Measurements from ENCODE around the gene CYRIA.
A peak's percentile ranks its signal among the peaks of the same experiment; 100 is the strongest.

CYRIA gene

GRCh38 chr2:16626997-16627605 is 38.5 kb downstream of the CYRIA start:
- no peak for DNase-seq

- no peak for DNase-seq
These were observed 39.1 kb downstream of the CYRIA start for GRCh38 chr2:16626497-16626896.

DNA sequence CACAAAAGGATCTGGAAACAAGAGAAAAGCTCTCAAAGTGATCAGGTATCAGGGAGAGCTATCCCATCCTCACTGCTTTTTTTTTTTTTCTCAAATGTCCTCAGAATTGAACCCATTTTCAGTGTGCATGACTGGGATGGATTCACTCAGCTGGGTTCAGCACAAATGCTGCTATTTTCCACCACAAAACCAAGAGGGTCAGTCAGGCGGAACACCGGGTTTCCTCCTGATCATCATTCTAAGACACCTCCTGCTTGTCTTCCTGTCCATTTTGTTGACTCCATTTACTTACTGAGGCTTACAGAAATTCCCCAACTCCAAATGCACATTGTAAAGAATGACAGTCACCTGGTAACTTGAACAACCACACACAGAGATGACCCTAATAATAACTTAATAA is 39.9 kb downstream of the CYRIA start:
- no peak for DNase-seq

DNA sequence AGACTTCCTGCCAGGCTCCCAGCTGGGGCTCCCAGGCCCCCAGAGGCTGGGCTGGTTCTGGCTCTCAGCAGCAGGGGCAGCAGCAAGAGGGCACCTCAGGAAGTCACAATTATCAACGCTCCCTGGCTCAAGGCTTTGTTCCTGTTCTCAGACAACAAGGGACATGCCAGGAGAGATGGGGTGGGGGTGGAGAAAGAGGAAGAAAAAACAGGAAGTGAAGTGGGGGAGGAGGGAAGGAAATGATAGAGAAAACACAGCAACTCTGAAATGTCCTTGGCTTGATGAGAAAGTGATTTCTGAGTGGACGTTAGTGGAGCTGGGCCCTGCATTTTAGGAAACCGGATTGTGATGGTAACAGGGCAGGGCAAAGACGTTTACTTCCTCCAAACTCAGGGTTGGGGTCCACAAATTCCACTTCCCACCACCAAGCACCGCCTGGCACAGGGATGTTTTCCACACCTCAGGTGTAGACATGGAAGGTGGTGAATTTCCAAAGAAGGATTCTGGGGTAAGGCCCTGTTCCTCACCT is 40.4 kb downstream of the CYRIA start:
- no peak for DNase-seq

DNA sequence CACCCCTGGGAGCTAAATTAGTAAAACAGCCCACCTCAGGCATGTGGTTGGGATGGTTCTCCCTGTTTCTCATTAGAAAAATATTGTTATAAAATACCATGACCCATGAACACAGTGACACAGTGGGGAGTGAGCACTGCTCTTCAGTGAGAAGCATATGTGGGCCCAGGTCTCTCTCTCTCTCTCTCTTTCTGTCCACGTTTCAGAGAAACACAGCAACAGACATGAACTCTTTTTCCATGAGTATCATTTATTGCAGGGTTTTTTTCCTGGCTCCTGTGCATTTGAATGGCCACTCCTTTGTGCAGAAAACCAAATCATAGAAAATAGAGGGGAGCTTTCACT is 41.2 kb downstream of the CYRIA start:
- no peak for DNase-seq

GRCh38 chr2:16623564-16624435 is 41.8 kb downstream of the CYRIA start:
- DNase-seq, result peak; percentile 21

DNA sequence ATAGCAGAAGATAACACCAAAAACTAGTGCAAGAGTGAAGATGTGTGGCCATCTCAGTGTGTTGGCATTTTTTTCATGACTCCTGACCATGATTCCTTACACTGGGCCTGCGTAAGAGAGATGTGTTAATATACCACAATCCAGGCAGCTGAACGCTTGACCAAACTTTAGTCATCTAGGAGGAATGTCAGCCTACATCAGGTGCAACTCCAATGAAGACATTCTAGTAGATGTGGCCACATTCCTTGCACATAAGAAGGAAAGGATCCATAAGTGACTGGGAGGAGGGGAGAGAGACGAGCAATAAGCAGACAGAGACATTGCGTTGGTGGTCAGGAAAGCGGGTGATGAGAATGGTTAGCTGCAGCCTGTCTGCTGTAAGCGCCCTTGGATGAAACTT is 42.6 kb downstream of the CYRIA start:
- no peak for DNase-seq

GRCh38 chr2:16622399-16622968 is 43.1 kb downstream of the CYRIA start:
- no peak for DNase-seq

- DNase-seq, result no peak
These were observed 44.3 kb downstream of the CYRIA start for GRCh38 chr2:16621316-16621715.

DNA sequence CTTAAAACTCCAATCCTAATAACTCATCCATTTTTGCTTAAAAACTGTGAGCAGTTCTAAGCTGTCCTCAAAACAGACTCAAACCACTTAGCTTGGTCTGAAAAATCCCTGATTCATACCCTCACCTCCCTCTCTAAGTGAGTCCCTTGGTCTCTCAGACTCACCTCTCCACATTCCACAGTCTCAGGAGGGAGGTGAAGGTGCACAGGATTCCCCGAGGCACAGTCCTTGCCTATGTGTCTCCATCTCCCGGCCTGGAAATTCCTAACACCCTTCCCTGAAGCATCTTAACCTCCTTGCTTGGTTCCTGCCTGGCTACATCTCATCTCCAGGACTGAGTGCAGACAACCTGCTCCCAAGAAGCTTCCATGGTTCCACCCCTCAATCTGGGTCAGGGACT is 45.0 kb downstream of the CYRIA start:
- DNase-seq, result no peak

DNA sequence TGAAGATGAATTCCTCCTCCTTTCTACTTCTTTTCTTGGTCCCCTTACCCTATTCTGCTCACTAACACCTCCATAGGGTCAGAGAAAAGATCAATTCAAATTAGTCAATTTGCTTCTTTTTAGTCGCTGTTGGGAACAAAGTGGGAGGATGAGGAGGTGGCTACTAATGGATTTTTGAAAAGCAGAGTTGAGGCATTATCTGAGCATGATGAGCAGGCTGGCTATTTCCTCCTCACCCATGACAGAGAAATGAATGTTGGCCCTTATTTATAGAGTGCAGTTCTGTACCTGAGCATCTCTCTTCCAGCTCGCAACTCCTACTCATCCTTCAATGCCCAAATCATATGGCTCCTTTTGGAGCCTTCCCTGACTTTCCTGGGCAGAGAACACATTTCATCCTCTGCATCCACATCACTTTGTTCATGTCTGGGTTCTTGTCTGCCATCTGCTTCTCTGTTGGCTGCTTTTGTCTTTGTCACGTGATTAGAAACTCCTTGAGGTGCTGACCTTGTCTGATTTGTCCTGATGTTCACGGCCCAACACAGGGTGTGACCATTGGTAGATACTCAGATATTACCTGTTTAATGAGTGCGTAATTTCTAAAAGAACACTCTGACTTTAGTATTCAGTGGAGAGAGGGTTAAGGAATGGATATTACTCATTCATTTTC is 45.9 kb downstream of the CYRIA start:
- DNase-seq, result no peak

- no peak for DNase-seq
These were observed 48.1 kb downstream of the CYRIA start for GRCh38 chr2:16617282-16618266.
